Measurements from ENCODE around the gene PPP4R4.
"Not testable (repeated sequence)": the region's sequence is repeated elsewhere in the genome, so short reads cannot be mapped to it uniquely, and the experiment has no call there.

The PPP4R4 gene

GRCh38 chr14:94144765-94145164 lies 29.4 kb upstream of the PPP4R4 start:
- DNase-seq (ENCODE audit: low read depth in 2 of 2, low spot score in 1 of 2): no peak

- no peak for DNase-seq (ENCODE audit: low read depth in 2 of 2, low spot score in 1 of 2)
Measured at GRCh38 chr14:94145902-94146527, 28.1 kb upstream of the PPP4R4 start.

- no peak for DNase-seq (ENCODE audit: low read depth in 2 of 2, low spot score in 1 of 2)
Measured at GRCh38 chr14:94152676-94153075, 21.4 kb upstream of the PPP4R4 start.

- no peak for DNase-seq (ENCODE audit: low read depth in 2 of 2, low spot score in 1 of 2)
Measured at GRCh38 chr14:94153750-94154342, 20.3 kb upstream of the PPP4R4 start.

GRCh38 chr14:94156143-94156542 lies 18.0 kb upstream of the PPP4R4 start:
- DNase-seq (ENCODE audit: low read depth in 2 of 2, low spot score in 1 of 2): not testable (repeated sequence)

- no peak for DNase-seq (ENCODE audit: low read depth in 2 of 2, low spot score in 1 of 2)
Measured at GRCh38 chr14:94157197-94157596, 16.9 kb upstream of the PPP4R4 start.

GRCh38 chr14:94158239-94158883 lies 15.8 kb upstream of the PPP4R4 start:
- DNase-seq (ENCODE audit: low read depth in 2 of 2, low spot score in 1 of 2): no peak

- DNase-seq (ENCODE audit: low read depth in 2 of 2, low spot score in 1 of 2): no peak
Measured at GRCh38 chr14:94161058-94161457, 13.1 kb upstream of the PPP4R4 start.

GRCh38 chr14:94161981-94162380 lies 12.1 kb upstream of the PPP4R4 start:
- DNase-seq (ENCODE audit: low read depth in 2 of 2, low spot score in 1 of 2): no peak

- DNase-seq (ENCODE audit: low read depth in 2 of 2, low spot score in 1 of 2): no peak
Measured at GRCh38 chr14:94162466-94162865, 11.7 kb upstream of the PPP4R4 start.

- no peak for DNase-seq (ENCODE audit: low read depth in 2 of 2, low spot score in 1 of 2)
Measured at GRCh38 chr14:94163796-94164195, 10.3 kb upstream of the PPP4R4 start.

- DNase-seq (ENCODE audit: low read depth in 2 of 2, low spot score in 1 of 2): no peak
Measured at GRCh38 chr14:94164685-94165431, 9.3 kb upstream of the PPP4R4 start.

- DNase-seq (ENCODE audit: low read depth in 2 of 2, low spot score in 1 of 2): no peak
Measured at GRCh38 chr14:94165744-94166143, 8.4 kb upstream of the PPP4R4 start.

- no peak for DNase-seq (ENCODE audit: low read depth in 2 of 2, low spot score in 1 of 2)
Measured at GRCh38 chr14:94170136-94170535, 4.0 kb upstream of the PPP4R4 start.

GRCh38 chr14:94171208-94171607 lies 2.9 kb upstream of the PPP4R4 start:
- DNase-seq (ENCODE audit: low read depth in 2 of 2, low spot score in 1 of 2): no peak

- no peak for DNase-seq (ENCODE audit: low read depth in 2 of 2, low spot score in 1 of 2)
Measured at GRCh38 chr14:94172545-94172944, 1.6 kb upstream of the PPP4R4 start.

GRCh38 chr14:94173471-94173884 lies 644 bp upstream of the PPP4R4 start:
- no peak for DNase-seq (ENCODE audit: low read depth in 2 of 2, low spot score in 1 of 2)

- DNase-seq (ENCODE audit: low read depth in 2 of 2, low spot score in 1 of 2): no peak
Measured at GRCh38 chr14:94174604-94175010, 485 bp downstream of the PPP4R4 start.

GRCh38 chr14:94175011-94175745 lies 1.1 kb downstream of the PPP4R4 start:
- no peak for DNase-seq (ENCODE audit: low read depth in 2 of 2, low spot score in 1 of 2)

- no peak for DNase-seq (ENCODE audit: low read depth in 2 of 2, low spot score in 1 of 2)
Measured at GRCh38 chr14:94175747-94176146, 1.6 kb downstream of the PPP4R4 start.

- DNase-seq (ENCODE audit: low read depth in 2 of 2, low spot score in 1 of 2): no peak
Measured at GRCh38 chr14:94176808-94177207, 2.7 kb downstream of the PPP4R4 start.

Data from stimulated activated CD8-positive, alpha-beta memory T cell treated with anti-CD3 and anti-CD28 coated beads, Interleukin-4, amount 100 ng/mL, for 4 hours (primary cell).